ENCODE data around the gene CDK5RAP2.
"Not testable (repeated sequence)": the region's sequence is repeated elsewhere in the genome, so short reads cannot be mapped to it uniquely, and the experiment has no call there.

CDK5RAP2 gene

DNA sequence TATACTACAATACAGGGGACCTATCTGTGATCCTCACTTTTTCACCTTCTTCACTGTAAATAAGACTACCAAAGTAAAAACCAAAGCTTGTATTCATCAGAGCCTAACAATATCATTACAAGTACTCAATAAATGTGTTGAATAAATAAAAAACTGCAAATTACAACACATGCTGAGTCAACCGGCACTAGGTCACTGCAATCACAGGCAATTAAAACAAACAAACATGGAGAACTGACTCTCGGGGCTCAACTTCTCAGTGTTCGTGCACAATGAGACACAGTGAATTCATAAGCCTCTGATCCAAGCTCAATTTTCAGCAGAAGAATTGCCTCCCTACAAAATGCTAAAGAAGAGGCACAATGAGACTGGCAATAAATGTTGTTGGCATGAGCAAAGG is 69.2 kb downstream of the CDK5RAP2 start:
- DNase-seq, result no peak

GRCh38 chr9:120507936-120508510 is 71.9 kb downstream of the CDK5RAP2 start:
- DNase-seq, result no peak

GRCh38 chr9:120505186-120505585 is 74.8 kb downstream of the CDK5RAP2 start:
- DNase-seq, result no peak

- DNase-seq, result no peak
Measured at GRCh38 chr9:120500733-120501132, 79.2 kb downstream of the CDK5RAP2 start.

DNA sequence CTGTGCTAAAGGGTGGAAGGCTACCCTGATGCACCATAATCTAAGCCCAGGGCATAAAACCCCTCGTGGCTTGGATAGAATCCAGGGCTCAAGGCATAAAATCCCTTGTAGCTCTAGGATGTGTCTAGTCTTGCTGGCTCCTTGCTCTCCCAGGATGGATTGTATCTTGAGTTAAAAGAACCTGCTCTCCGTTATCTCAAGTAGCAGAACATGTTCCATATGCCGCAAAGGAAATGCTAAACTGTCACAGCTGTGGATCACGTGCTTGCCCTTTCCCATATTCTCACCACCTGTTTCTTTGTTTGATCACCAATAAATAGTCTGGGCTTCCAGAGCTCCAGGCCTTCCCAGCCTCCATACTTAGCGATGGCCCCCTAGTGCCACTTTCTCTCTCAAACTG is 82.1 kb downstream of the CDK5RAP2 start:
- not testable (repeated sequence) for DNase-seq

DNA sequence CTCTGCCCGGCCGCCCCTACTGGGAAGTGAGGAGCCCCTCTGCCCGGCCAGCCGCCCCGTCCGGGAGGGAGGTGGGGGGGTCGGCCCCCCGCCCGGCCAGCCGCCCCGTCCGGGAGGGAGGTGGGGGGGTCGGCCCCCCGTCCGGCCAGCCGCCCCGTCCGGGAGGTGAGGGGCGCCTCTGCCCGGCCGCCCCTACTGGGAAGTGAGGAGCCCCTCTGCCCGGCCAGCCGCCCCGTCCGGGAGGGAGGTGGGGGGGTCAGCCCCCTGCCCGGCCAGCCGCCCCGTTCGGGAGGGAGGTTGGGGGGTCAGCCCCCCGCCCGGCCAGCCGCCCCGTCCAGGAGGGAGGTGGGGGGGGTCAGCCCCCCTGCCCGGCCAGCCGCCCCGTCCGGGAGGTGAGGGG is 83.5 kb downstream of the CDK5RAP2 start:
- not testable (repeated sequence) for DNase-seq

DNA sequence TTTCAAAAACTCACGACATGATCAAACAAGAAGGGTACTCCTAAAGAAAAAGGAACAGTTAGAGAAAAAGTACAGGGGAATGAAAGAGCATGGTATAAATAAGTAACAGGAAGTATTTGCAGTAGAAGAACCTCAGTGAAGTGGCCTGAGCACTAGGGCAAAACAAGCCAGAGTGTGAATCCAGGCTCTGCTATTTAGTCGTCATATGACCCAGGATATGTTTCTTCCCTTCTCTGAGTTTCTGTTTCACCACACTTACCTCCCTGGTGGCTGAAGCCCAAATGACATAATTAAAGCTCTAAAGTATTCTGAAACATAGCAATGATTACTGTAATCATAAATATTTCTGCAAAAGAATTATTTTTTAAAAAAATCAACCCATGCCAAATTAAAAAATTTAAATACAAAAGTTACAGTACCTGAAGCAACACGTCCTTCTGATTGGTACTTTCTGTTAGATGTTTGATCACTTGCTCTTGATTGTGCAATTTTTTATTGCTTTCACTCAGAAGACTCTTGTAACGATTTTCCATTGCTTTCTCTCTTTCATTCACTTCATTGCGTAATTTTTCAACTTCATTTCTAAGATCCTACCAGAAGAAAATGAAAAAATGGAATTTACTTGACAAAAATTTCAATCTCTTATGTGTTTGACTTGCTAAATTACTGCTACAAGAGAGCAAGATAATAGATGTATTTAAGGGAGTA is 88.9 kb downstream of the CDK5RAP2 start:
- no peak for DNase-seq

GRCh38 chr9:120486835-120487234 is 93.1 kb downstream of the CDK5RAP2 start:
- DNase-seq, result no peak

DNA sequence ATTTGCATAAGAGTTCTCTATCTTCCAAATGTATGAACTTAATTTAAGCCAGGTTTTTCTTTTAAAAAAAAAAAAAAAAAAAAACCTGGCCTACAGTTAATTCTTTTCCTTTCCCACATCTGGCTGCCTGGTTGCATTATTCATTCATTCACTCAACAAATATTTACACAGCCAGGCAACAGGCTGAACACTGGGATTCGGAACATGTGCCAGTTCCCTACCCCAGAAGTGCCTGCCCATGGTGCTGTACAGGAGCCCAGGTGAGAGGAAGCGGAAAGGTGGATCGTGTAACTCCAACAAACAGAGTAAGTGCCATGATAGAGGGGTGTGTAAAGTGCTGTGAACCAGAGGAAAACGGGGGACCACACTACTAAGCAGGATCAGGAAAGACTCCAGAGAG is 93.6 kb downstream of the CDK5RAP2 start:
- DNase-seq, result no peak

GRCh38 chr9:120485788-120486187 is 94.2 kb downstream of the CDK5RAP2 start:
- DNase-seq, result no peak

DNA sequence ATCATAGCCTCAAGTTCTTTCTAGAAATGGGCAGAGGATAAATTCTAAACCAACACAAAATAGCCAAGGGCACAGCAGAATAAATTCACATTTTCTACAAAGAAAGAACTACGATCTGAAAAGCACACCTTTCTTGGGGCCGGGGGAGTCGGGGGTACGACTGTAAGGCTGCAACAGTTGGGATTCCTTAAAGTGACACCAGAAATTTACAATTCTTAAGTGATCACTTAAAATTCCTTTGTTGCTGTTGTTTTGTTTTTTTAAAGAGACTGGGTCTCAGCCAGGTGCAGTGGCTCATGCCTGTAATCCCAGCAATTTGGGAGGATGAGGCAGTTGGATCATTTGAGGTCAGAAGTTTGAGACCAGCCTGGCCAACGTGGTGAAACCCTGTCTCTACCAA is 95.8 kb downstream of the CDK5RAP2 start:
- DNase-seq, result no peak

- no peak for DNase-seq
Measured at GRCh38 chr9:120482424-120483186, 97.4 kb downstream of the CDK5RAP2 start.

DNA sequence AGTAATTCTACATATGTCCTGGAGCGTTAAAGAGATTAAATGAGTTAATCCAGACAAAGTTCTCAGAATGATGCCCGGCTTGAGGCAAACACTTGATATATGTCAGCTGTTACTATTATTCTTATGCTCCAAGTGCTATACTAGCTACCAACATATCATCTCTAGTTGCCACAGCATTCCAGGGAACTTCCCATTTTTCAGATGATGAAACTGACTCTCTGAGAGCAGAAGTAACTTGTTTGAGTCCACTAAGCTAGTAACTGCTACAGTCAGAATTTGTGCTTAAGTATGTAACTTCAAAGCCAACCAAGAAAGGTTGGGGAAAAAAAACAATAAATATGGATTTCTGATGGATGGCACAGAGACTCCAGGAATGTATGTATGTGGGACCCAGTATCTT is 98.1 kb downstream of the CDK5RAP2 start:
- DNase-seq, result no peak

GRCh38 chr9:120481248-120481647 is 98.7 kb downstream of the CDK5RAP2 start:
- DNase-seq, result no peak

- DNase-seq, result no peak
Measured at GRCh38 chr9:120480707-120481106, 99.3 kb downstream of the CDK5RAP2 start.

DNA sequence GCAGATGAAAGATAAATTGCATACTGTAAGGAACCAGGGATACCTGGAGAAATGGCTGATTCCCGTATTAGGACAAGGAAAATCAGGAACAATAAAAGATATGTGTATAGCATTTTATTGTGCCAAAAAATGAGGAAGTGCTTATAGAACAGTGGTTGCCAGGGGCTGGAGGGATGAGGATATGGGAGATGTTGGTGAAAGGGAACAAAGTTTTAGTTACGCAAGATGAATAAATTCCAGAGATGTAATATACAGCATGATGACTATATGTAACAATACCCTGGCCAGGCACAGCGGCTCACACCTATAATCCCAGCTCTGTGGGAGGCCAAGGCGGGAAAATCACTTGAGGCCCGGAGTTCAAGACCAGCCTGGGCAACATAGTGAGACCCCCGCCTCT is 101.8 kb downstream of the CDK5RAP2 start:
- DNase-seq, result no peak

DNA sequence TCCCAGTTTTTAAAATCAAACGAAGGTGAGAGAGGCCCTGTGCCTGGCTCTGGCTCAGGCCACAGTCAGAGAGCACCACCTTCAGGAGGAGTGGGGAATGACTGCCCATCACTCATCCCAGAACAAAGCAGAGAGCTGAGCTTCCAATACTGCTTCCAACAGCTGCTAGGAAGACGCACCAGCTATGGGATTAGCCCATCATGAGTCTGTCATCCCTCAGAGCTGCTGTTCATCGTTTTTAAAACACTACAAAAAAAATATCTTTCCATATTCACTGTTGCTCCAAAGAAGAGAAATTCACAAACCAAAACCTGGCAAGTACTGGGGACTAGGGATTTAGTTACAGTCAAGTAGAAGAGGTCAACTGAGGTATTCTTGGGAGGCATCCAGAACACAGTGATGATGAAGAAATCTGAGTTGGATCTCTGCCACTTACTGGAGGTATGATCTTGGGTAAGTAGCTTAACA is 102.4 kb downstream of the CDK5RAP2 start:
- no peak for DNase-seq

- no peak for DNase-seq
Measured at GRCh38 chr9:120475341-120475740, 104.6 kb downstream of the CDK5RAP2 start.

DNA sequence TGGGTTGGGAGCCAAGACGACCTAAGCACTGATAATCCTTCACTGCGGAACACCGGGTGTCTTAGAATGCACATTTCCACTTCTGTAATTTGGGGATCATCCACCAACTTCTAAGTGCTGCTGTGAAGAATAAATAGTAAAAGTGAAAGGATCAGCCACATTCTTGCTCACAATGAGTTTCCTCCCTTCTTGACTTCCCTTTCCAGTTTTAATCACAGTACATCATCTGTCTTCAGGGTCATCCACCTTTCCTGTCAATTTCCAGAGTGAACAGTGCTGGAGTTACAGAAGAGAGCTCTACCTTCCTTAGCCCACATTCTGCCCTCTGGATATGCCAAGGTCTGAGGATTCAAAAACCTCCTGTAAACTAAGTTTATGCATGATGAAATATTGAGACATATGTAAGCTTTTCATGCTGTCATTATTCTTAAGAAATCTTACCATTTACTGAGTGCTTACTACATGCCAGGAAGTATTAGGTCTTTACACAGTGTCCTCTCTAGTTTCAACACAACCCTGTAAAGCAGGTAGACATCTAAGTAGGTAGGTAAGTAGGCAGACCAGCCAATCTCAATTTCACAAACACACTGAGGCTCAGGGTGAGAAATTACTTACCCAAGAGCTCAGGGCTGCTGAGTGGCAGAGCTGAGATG is 105.2 kb downstream of the CDK5RAP2 start:
- DNase-seq, result peak in 1 of 2 donors; percentile 42

- DNase-seq, result no peak
Measured at GRCh38 chr9:120473608-120474007, 106.4 kb downstream of the CDK5RAP2 start.

DNA sequence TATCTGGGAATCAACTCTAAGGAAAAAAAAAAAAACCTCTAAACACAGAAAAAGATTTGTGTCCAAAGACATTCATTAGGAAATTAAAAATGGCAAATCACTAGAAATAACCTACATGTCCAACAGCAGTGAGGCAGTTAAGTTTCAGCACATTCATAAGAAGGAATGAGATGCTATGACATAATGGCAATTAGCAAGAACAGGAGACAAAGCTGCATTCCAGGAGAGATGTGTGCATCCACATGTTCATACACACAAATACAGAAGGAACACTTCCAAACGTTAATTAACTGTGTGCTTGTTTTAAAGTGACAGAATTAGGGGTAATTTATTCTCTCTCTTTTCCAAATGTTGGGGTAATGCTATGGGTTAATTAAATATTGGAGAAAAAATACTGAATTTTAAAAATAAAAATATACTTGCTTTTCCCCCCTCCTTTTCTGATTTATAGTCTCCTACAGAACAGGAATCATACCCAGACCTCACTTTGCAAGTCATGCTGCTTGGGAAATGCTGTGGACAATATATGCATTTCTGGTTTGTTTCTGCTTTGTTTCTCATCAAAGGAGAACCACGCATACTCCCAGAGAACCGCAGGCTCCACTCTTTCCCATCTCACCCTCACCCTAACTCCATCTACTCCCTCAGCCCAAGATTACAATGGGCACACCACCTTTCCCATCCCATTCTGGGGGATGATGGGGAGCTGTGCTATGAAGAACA is 114.1 kb downstream of the CDK5RAP2 start:
- no peak for DNase-seq

- DNase-seq, result no peak
Measured at GRCh38 chr9:120464887-120465421, 115.0 kb downstream of the CDK5RAP2 start.

Data from bone marrow (tissue), 2 donors.